K562 (cell line): Measurements from ENCODE around the gene EZH2. TPM values are rescaled to one million over a fixed set of nuclear protein-coding genes. Genes with fewer than 3 reads are reported as not detected.

Experiments used
- ARID3A ChIP-seq: IDR thresholded peaks from 2 replicates; pipeline ENCODE4 v1.6.1; 2012; ENCODE audit warnings: low read depth, low read length, improper control_type of control experiment, borderline replicate concordance
- ATF6 ChIP-seq: sonication (generic); formaldehyde crosslinking; IDR thresholded peaks from 2 replicates; pipeline ENCODE4 v1.4.0; 2020; ENCODE audit warnings: mild to moderate bottlenecking, missing genetic modification reagents
- BACH1 ChIP-seq: fragments of 200-800 bp; sonication (Bioruptor generic); IDR thresholded peaks from 2 replicates; pipeline ENCODE4 v1.6.1; 2016; ENCODE audit warnings: missing genetic modification characterization, missing compliant biosample characterization
- ELK3 ChIP-seq: fragments of 450-650 bp; formaldehyde crosslinking; IDR thresholded peaks from 2 replicates; pipeline ENCODE4 v1.4.0; 2020; ENCODE audit warnings: mild to moderate bottlenecking
- NR1H2 ChIP-seq: sonication (generic); formaldehyde crosslinking; IDR thresholded peaks from 2 replicates; pipeline ENCODE4 v1.4.0; 2020; ENCODE audit warnings: mild to moderate bottlenecking, missing genetic modification reagents
- ZNF445 ChIP-seq: fragments of 250-450 bp; sonication (Bioruptor Pico); IDR thresholded peaks from 2 replicates; pipeline ENCODE4 v1.4.0; 2020; ENCODE audit warnings: low read depth, mild to moderate bottlenecking, moderate library complexity
- ZNF785 ChIP-seq: fragments of 250-450 bp; sonication (Bioruptor Pico); IDR thresholded peaks from 2 replicates; pipeline ENCODE4 v1.4.0; 2020; ENCODE audit warnings: mild to moderate bottlenecking
- polyA plus RNA-seq, 8 experiments: library from polyadenylated mRNA; depleted of rRNA in 4 of 8; stranded (reverse) in 5 of 8; unstranded in 3 of 8; fragments of >200 nt; fragmentation: Nextera tagmentation in 2 of 8; fragmentation: Illumina TruSeq in 1 of 8; extraction: Ambion mirVana in 2 of 8; extraction: Trizol in 1 of 8; gene quantifications; 2 replicates each; pipeline versions ENCODE4 v1.2.1 to v1.2.3, GENCODE V29; 2011 to 2014; ENCODE audit warnings: inconsistent platforms in 1 of 8, missing spikeins in 1 of 8
- total RNA-seq, 7 experiments: library from RNA; depleted of rRNA in 6 of 7; stranded (reverse); fragments of >200 nt in 6 of 7; fragmentation: Illumina TruSeq in 2 of 7; extraction: Trizol in 2 of 7; gene quantifications; 2 replicates each; pipeline versions ENCODE4 v1.2.1 to v1.2.3, GENCODE V29; 2011 to 2021; ENCODE audit warnings: low replicate concordance in 1 of 7

The EZH2 gene
- total and polyA plus RNA-seq, 9 of the 15 experiments (the other 6 are each of a cell fraction or from before 2014, with no cell fraction given), result 48.7 to 175 (median 98.6) TPM

GRCh38 chr7:148790850-148791249, 93.2 kb downstream of the EZH2 start (continued):
- TF ChIP-seq NR1H2 (CRISPR knock-in tag) (no peak), ARID3A (no peak), ZNF785 (CRISPR knock-in tag) (no peak), ATF6 (CRISPR knock-in tag) (no peak), ELK3 (CRISPR knock-in tag) (no peak), BACH1 (tag) (no peak), ZNF445 (CRISPR knock-in tag) (no peak)
- TF ChIP-seq, all 486 proteins: peak for 3
